GOT3 (cell line): ENCODE data around the gene C2CD4C.
"Not testable (repeated sequence)": the region's sequence is repeated elsewhere in the genome, so short reads cannot be mapped to it uniquely, and the experiment has no call there.

Source experiments
- DNase-seq: peaks from one replicate; lab custom pipeline; 2025; ENCODE audit warnings: mixed read lengths; lab: John Stamatoyannopoulos, UW

C2CD4C gene

GRCh38 chr19:381901-382300, 27.0 kb downstream of the C2CD4C start:
- not testable (repeated sequence) for DNase-seq

GRCh38 chr19:380618-381219, 28.2 kb downstream of the C2CD4C start:
- not testable (repeated sequence) for DNase-seq

GRCh38 chr19:379796-380195, 29.2 kb downstream of the C2CD4C start:
- no peak for DNase-seq

GRCh38 chr19:378706-379105, 30.2 kb downstream of the C2CD4C start:
- no peak for DNase-seq

GRCh38 chr19:377801-378581, 31.0 kb downstream of the C2CD4C start:
- no peak for DNase-seq

- DNase-seq: no peak
Observed at GRCh38 chr19:376111-376470, 32.9 kb downstream of the C2CD4C start.

GRCh38 chr19:375395-376110, 33.4 kb downstream of the C2CD4C start:
- no peak for DNase-seq

- DNase-seq: no peak
Observed at GRCh38 chr19:374886-375235, 34.1 kb downstream of the C2CD4C start.

- no peak for DNase-seq
Observed at GRCh38 chr19:374183-374885, 34.6 kb downstream of the C2CD4C start.

GRCh38 chr19:373391-374182, 35.4 kb downstream of the C2CD4C start:
- DNase-seq: no peak

GRCh38 chr19:372306-372890, 36.5 kb downstream of the C2CD4C start:
- no peak for DNase-seq

- DNase-seq: no peak
Observed at GRCh38 chr19:371501-372168, 37.3 kb downstream of the C2CD4C start.

GRCh38 chr19:370641-371330, 38.2 kb downstream of the C2CD4C start:
- DNase-seq: no peak

- DNase-seq: no peak
Observed at GRCh38 chr19:369876-370275, 39.1 kb downstream of the C2CD4C start.

GRCh38 chr19:369256-369655, 39.7 kb downstream of the C2CD4C start:
- DNase-seq: no peak

GRCh38 chr19:368630-369024, 40.3 kb downstream of the C2CD4C start:
- DNase-seq: no peak

- DNase-seq: no peak
Observed at GRCh38 chr19:367963-368629, 40.9 kb downstream of the C2CD4C start.

- DNase-seq: no peak
Observed at GRCh38 chr19:367561-367960, 41.4 kb downstream of the C2CD4C start.

GRCh38 chr19:366951-367350, 42.0 kb downstream of the C2CD4C start:
- DNase-seq: no peak
